SJSA1 (cell line): ENCODE data around the gene DNAJC17. TPM values are rescaled to one million over a fixed set of nuclear protein-coding genes. Genes with fewer than 3 reads are reported as not detected.
A peak's percentile ranks its signal among the peaks of the same experiment; 100 is the strongest.

Experiments
- DNase-seq, 2 experiments: peaks; one replicate each; pipeline ENCODE4 v3.0.0-alpha.2; 2015 to 2020; ENCODE audit warnings: low spot score in 2 of 2, low read depth in 1 of 2
- H3K27ac ChIP-seq: fragments of 250-450 bp; sonication (Bioruptor Pico); 2 replicates; pipeline ENCODE4 v1.5.1; 2020; ENCODE audit warnings: mild to moderate bottlenecking, moderate library complexity
- H3K27me3 ChIP-seq: fragments of 250-450 bp; sonication (Bioruptor Pico); replicated peaks from 2 replicates; pipeline ENCODE4 v1.5.1; 2020; ENCODE audit warnings: mild to moderate bottlenecking, moderate library complexity
- H3K36me3 ChIP-seq: fragments of 250-450 bp; sonication (Bioruptor Pico); 2 replicates; pipeline ENCODE4 v1.5.1; 2020; ENCODE audit warnings: mild to moderate bottlenecking
- H3K4me1 ChIP-seq: fragments of 250-450 bp; sonication (Bioruptor Pico); replicated peaks from 2 replicates; pipeline ENCODE4 v1.6.1; 2021; ENCODE audit warnings: mild to moderate bottlenecking
- H3K4me3 ChIP-seq: fragments of 250-450 bp; sonication (Bioruptor Pico); 2 replicates; pipeline ENCODE4 v1.5.1; 2020; ENCODE audit warnings: mild to moderate bottlenecking
- H3K9me3 ChIP-seq: fragments of 250-450 bp; sonication (Bioruptor Pico); replicated peaks from 2 replicates; pipeline ENCODE4 v1.5.1; 2020; ENCODE audit warnings: mild to moderate bottlenecking
- total RNA-seq: library from RNA; depleted of rRNA; stranded (reverse); fragments of >200 nt; shearing (Covaris generic); gene quantifications from 2 replicates; pipeline ENCODE4 v1.2.3, GENCODE V29; 2014

Gene DNAJC17
- total RNA-seq, 1 experiment from 2014 or later = 51.7 TPM

DNA sequence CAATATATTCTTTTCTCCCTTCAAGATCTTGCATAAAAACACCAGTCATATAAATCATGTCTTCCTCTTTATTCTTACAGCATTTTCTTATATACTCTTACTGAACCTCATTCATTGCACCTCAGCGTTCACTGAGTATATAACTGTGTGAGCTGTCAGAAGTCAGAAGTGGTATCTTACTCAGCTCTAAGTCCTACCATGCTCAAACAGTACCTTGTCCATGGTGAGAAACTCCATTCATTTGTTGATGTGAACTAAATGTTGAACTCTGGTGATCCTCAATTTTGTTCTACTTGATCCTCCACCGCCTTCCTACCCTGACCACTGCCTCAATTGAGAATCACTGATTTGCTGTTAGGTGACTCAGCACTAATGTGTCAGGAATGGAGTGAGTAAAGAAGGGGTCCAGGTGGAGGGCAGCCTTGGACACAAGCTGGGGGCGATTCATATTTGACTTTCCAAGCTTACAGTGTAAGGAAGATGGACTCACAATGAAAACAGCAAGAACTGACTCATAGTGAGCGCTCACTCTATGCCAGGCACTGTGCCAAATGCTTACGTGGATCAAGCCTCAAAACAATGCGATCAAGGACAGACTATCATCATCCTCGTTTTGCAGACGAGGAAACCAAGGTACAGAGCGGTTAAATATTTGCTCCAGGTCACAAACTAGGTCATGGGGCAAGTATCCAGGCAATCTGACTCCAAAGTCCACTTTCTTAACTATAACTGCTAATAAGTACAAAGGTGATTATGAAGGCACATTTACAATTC lies 13.9 kb downstream of the DNAJC17 start:
- peaks cover 13% of the 10 kb centered on the region; the same call in 1 of the 2 replicates for H3K36me3 ChIP-seq
- DNase-seq = peak; percentile 81 to 85
- no peak overlapping the region for H3K4me3 ChIP-seq
- H3K9me3 ChIP-seq = no peaks in the 10 kb centered on the region
- peaks cover 15% of the 10 kb centered on the region for H3K4me1 ChIP-seq
- H3K27ac ChIP-seq = peak overlapping the region; percentile 35
- no peaks in the 10 kb centered on the region for H3K27me3 ChIP-seq

DNA sequence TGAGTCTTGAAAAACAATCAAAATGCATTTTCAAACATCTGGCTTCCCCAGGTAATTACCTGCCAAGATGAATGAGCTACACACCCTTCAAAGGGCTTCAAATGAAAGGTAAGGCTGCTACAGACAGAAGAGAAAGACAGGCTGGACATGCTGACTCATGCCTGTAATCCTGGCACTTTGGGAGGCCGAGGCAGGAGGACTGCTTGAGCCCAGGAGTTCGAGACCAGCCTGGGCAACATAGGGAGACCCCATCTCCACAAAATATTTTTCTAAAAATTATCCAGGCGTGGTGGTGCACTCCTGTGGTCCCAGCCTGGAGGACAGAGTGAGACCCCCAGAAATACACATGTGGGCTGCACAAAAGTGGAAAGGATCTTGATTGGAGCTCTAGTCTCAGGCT lies 14.9 kb downstream of the DNAJC17 start:
- H3K27ac ChIP-seq = no peak overlapping the region

DNA sequence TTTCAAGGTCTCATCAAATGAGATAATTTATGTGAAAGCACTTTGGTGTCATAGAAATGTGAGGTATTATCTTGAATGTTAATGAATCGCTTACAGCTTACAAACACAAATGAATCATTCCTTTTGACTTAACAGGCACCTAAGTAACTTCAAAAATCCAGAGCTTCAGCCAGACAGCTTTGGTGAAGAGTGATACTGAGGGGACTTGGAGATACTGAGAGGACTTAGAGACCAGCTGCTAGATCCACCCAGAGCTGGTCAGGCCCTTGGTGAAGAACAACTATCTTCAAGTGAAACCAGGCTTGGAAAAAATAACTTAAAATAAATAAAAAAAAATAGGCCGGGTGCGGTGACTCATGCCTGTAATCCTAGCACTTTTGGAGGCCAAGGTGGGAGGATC lies 16.6 kb downstream of the DNAJC17 start:
- no peaks in the 10 kb centered on the region for H3K9me3 ChIP-seq
- no peak overlapping the region for H3K27ac ChIP-seq
- peaks cover 13% of the 10 kb centered on the region for H3K36me3 ChIP-seq
- H3K4me1 ChIP-seq = peaks cover 28% of the 10 kb centered on the region
- no peaks in the 10 kb centered on the region for H3K27me3 ChIP-seq
- H3K4me3 ChIP-seq = no peak overlapping the region
- DNase-seq = peak in 1 of 2 experiments; percentile 27

More for the DNA sequence above, 14.9 kb downstream of the DNAJC17 start:
- Histone ChIP-seq H3K27me3 (no peaks in the 10 kb centered on the region), H3K4me3 (no peak overlapping the region), H3K4me1 (peaks cover 20% of the 10 kb centered on the region), H3K9me3 (no peaks in the 10 kb centered on the region), H3K36me3 (peaks cover 13% of the 10 kb centered on the region)
- no peak for DNase-seq

DNA sequence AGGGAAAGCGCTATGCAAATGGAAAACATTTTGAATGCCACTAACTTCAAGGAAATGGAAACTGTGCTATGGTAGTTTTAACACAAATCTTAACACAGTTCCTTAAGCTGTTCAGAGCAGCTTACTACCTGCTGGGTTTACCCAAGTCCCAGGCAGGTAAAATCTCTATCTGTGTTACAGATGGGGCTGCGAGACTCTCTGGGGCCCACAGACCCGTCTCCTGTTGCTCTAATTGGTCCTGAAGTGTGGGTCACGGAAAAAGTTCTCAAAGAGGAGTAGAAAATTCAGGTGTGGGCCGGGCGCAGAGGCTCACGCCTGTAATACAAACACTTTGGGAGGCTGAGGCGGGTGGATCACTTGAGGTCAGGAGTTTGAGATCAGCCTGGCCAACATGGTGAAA lies 17.3 kb downstream of the DNAJC17 start:
- Histone ChIP-seq H3K4me3 (no peak overlapping the region), H3K36me3 (peaks cover 13% of the 10 kb centered on the region), H3K27ac (no peak overlapping the region), H3K27me3 (no peaks in the 10 kb centered on the region), H3K9me3 (no peaks in the 10 kb centered on the region), H3K4me1 (peaks cover 28% of the 10 kb centered on the region)
- no peak for DNase-seq

DNA sequence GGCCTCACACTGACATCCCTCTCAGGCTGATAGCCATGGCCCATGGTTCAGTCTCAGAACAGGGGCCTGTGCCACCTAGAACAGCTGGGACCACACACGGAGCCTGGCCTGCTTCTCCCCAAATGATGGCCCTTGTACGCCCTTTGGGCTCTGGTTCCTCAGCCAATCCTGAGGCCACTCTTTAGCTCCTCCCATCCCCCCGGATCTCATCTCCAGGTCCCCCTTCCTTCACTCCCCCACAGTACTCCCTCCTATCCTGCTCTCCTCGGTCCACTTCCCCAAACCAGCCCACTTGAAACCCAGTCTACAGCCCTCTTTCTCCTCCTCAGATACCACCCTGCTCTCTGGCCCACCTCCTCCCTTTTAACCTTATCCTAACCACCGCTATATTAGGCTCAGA lies 18.2 kb downstream of the DNAJC17 start:
- no peak for DNase-seq
- no peak overlapping the region for H3K27ac ChIP-seq
- H3K4me1 ChIP-seq = peaks cover 28% of the 10 kb centered on the region

DNA sequence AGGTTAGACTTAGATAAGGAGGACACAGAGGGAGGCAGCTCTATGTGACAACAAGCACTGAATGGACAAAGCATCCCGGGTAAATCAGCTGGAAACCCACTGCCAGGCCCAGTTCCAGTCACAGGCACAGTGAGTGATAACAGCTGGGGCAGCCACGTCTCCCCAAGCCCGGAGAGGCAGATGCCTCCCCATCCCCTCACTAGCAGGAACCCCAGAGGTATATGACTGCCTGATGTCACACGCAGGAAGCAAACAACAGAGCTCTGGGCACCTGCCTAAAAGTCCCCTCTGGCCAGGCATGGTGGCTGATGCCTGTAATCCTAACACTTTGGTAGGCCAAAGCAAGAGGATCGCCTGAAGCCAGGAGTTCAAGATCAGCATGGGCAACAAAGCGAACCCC lies 19.3 kb downstream of the DNAJC17 start:
- H3K4me3 ChIP-seq = no peak overlapping the region
- no peak for DNase-seq
- H3K4me1 ChIP-seq = peaks cover 16% of the 10 kb centered on the region
- H3K36me3 ChIP-seq = peaks cover 16% of the 10 kb centered on the region
- no peak overlapping the region for H3K27ac ChIP-seq
- no peaks in the 10 kb centered on the region for H3K9me3 ChIP-seq
- H3K27me3 ChIP-seq = no peaks in the 10 kb centered on the region

More for the DNA sequence above, 18.2 kb downstream of the DNAJC17 start:
- Histone ChIP-seq H3K9me3 (no peaks in the 10 kb centered on the region), H3K27me3 (no peaks in the 10 kb centered on the region), H3K4me3 (no peak overlapping the region), H3K36me3 (peaks cover 16% of the 10 kb centered on the region)

DNA sequence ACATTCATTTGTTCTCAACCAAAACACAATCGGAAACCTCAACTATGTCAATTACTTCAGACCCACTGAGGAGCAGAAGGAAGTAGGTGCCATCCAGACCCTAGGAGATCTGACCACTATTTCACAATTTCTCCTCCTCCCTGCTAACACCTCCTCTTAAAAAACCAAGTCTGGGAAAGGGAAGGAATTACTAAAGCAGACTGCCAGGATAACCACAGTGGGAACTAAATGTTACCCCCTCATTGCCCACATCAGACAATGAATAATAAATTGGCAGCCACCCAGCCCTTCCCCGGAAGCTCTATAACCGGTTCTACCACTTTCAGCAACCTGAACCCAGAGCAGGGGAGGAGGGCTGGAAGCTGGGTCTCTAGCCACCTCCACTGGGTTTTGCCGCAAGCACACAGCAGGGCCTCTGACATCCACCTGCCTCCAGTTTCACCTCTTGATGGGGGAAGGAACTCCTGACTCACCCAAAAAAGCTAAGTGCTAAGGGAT lies 19.9 kb downstream of the DNAJC17 start:
- H3K4me1 ChIP-seq = peaks cover 16% of the 10 kb centered on the region
- H3K4me3 ChIP-seq = no peak overlapping the region
- peaks cover 15% of the 10 kb centered on the region for H3K36me3 ChIP-seq
- no peaks in the 10 kb centered on the region for H3K9me3 ChIP-seq
- H3K27ac ChIP-seq = peak overlapping the region; percentile 7; the same call in 1 of the 2 replicates
- H3K27me3 ChIP-seq = no peaks in the 10 kb centered on the region
- DNase-seq = peak in 1 of 2 experiments; percentile 56

DNA sequence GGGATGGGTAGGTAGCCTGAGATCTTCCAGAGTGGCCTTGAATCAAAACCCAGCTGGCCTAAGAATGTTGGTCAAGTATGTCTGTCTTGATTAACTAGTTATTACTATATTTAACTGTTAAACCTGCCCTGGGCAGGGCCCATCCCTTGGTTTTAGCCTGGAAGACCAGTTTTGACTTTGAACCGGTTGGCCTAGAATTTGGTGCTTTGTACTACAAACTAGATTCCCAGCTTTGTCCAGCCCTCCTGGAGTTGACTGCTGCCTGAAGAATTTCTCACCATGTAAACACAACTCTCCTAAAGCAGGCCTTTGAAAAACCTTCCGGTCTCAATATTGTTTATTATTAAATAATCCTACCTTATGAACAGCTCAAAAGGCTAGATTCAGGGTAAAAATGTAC lies 21.5 kb downstream of the DNAJC17 start:
- Histone ChIP-seq H3K9me3 (no peaks in the 10 kb centered on the region), H3K27ac (no peak overlapping the region), H3K4me1 (peaks cover 16% of the 10 kb centered on the region), H3K27me3 (no peaks in the 10 kb centered on the region), H3K36me3 (peaks cover 7% of the 10 kb centered on the region), H3K4me3 (no peak overlapping the region)
- no peak for DNase-seq

DNA sequence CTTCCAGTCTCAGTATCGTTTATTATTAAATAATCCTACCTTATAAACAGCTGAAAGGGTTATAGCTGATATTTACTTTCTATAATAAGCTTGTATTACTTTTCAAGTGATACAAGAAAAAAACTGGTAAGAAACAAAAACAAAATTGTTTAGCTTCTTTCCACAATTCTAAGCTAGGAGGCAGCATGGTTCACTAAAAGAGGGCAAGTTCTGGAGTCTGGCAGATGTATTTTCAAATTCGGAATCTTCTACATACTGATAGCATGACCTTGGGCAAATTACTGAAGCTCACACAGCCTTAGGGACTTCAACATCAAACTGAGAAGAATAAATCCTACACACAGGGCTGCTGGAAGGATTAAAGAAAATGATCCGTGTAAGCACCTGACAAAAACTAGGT lies 22.1 kb downstream of the DNAJC17 start:
- Histone ChIP-seq H3K4me3 (no peak overlapping the region), H3K27me3 (no peaks in the 10 kb centered on the region), H3K36me3 (peaks cover 5% of the 10 kb centered on the region), H3K9me3 (no peaks in the 10 kb centered on the region), H3K27ac (no peak overlapping the region), H3K4me1 (peaks cover 13% of the 10 kb centered on the region)
- no peak for DNase-seq

DNA sequence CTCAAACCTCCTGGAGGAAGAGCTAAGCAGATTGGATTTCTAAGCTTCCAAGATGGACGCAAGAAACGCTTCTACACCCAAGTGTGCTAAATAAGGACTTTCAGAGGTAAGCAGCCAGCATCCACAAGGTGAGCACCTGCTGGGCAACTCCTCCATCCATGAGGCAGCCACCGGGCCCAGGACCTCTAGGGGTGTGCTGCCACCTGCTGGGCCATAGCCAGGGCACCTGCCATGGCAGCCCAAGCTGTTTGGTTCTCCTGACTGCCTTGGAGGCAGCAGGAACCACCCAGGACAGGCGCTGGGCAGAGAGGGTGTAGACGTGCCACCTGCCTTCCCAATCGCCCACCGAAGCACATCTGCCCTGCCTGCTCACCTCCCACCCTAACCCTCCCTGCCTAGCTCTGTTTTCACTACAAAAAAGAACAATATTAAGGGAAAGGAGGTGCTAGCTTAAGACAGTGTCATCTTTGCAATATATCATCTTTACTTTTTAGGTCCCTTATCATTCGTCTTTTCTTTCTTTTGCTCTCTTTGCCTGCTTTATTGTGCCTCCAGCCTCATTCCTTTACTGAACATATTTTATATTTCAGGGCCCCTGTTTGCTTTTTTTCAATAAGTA lies 24.6 kb downstream of the DNAJC17 start:
- DNase-seq = no peak
- Histone ChIP-seq H3K4me3 (no peak overlapping the region), H3K27ac (no peak overlapping the region), H3K9me3 (no peaks in the 10 kb centered on the region), H3K36me3 (peaks cover 17% of the 10 kb centered on the region), H3K27me3 (no peaks in the 10 kb centered on the region), H3K4me1 (peaks cover 11% of the 10 kb centered on the region)

DNA sequence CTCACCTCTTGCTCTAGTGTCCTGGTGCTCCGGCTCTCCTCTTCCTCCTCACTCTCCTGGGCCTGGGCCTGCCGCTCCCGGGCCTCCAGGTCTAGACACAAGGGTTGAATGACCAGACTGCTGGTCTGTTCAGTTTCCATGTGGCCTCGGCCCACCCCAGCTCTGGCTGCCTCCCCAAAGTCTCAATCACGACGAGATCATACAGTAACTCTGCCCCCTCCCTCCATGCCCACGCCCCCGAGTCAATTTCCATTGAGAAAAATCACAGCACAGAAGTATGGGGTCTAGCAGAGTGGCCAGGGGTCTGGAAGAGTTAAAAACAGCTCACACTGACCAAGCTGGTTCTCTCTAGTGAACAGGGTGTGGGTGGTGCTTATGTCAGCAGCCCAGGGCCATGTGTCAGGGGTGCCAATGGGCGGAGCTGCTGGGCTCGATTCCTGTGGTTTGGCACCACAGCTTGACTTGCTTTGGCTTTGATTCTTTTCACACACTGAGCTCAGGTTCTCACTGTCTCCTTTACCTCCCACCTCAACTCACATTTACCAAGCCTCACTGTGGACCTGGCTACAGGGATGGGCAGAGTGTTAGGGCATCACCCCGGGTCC lies 30.6 kb downstream of the DNAJC17 start:
- Histone ChIP-seq H3K9me3 (no peaks in the 10 kb centered on the region), H3K36me3 (peaks cover 63% of the 10 kb centered on the region), H3K4me1 (no peaks in the 10 kb centered on the region), H3K4me3 (no peak overlapping the region), H3K27me3 (no peaks in the 10 kb centered on the region), H3K27ac (no peak overlapping the region)
- DNase-seq = no peak

DNA sequence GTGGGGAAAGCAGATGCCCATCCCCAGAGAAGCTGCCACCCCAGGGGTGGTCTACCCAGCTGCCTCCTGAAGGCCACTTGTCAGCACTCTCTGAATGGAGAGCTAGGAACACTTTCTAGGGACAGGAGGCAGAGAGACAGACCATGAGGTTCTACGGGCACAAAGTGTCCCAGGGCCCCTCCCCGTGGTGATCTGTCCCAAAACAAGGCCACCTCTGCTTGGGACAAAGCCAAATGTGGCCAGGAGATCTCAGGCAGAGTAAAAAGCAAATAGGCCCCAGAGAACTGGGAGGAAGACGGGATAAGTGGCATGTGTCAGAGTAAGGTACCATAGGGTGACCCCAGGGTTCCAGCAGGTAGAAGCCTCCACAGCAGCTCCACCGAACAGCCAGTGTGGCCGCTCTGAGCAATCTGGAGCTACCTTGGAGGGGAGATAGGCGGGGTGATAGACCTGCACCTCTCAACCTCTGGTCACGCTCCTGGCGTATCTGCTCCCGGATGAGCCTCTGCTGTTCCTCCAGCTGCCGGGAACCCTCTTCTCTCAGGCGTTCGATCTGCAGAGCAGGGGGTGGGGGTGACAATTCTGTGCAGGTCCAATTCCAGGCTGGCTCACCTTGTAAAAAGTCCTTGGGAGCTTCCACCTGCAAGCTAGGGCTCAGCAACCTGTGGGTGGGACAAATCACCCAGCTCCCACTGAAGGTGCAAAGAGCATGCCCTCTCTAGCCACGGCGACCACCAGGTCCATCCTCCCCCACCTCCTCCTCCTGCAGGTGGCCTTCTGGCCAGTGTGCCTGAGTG lies 31.3 kb downstream of the DNAJC17 start:
- H3K27me3 ChIP-seq = no peaks in the 10 kb centered on the region
- H3K27ac ChIP-seq = no peak overlapping the region
- no peaks in the 10 kb centered on the region for H3K9me3 ChIP-seq
- no peaks in the 10 kb centered on the region for H3K4me1 ChIP-seq
- no peak overlapping the region for H3K4me3 ChIP-seq
- no peak for DNase-seq
- H3K36me3 ChIP-seq = peaks cover 67% of the 10 kb centered on the region

DNA sequence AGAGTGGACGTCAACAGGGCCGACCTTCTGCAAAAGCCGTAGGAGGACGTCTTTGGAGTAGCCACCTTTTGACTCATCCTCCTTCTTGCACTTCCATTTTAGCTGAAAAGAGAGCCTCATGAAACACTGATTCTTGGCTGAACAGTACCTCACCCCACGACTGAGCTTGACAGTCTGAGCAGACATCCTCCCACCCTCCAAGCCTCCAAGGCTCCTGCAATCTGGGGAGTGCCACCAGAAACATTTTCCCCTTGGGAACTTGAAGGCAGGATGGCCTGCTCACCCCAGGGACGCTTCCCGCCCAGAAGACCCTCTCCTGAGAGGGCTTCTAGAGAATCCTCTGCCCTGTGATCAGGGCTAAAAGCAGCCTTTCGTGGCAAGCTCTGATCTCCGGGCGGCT lies 32.3 kb downstream of the DNAJC17 start:
- Histone ChIP-seq H3K9me3 (no peaks in the 10 kb centered on the region), H3K4me3 (no peak overlapping the region), H3K27me3 (no peaks in the 10 kb centered on the region), H3K36me3 (peaks cover 74% of the 10 kb centered on the region), H3K4me1 (no peaks in the 10 kb centered on the region; the same call in 1 of the 2 replicates), H3K27ac (no peak overlapping the region)
- no peak for DNase-seq
